ENCODE data around the gene PAX7.

- TF ChIP-seq EZH2 (IDR thresholded peaks at IDR 0.05; ENCODE audit: borderline replicate concordance, insufficient read depth, low read length, poor library complexity, severe bottlenecking): peak; percentile 55
- TF ChIP-seq REST (IDR thresholded peaks at IDR 0.05; ENCODE audit: borderline replicate concordance): no peak
- no peak for TF ChIP-seq CTCF (IDR thresholded peaks at IDR 0.05; ENCODE audit: poor library complexity, severe bottlenecking)
- no peak for TF ChIP-seq POLR2AphosphoS5 (IDR thresholded peaks at IDR 0.05)
- no peak for TF ChIP-seq RAD21 (conservative IDR thresholded peaks at IDR 0.05)
- TF ChIP-seq SMC3 (conservative IDR thresholded peaks at IDR 0.05; ENCODE audit: poor library complexity): no peak
- no peak for TF ChIP-seq MXI1 (conservative IDR thresholded peaks at IDR 0.05; ENCODE audit: poor library complexity, severe bottlenecking)
- no peak for TF ChIP-seq EP300 (conservative IDR thresholded peaks at IDR 0.05; ENCODE audit: poor library complexity, severe bottlenecking)
These were observed 14.5 kb downstream of the PAX7 start for GRCh38 chr1:18644973-18645746.
